Fibroblast of pulmonary artery (primary cell): Measurements from ENCODE around the gene ADH7.

Experiments used
- DNase-seq: peaks from one replicate; pipeline ENCODE4 v3.0.0-alpha.2; 2010; ENCODE audit warnings: low read depth
- H3K4me3 ChIP-seq: replicated peaks from 2 replicates; pipeline ENCODE4 v1.5.1; 2011; ENCODE audit warnings: low read depth, mild to moderate bottlenecking, control low read depth, low read length, moderate library complexity
- CTCF ChIP-seq: IDR thresholded peaks from 2 replicates; pipeline ENCODE4 v1.5.1; 2011; ENCODE audit warnings: mild to moderate bottlenecking, control low read depth, low read length, inconsistent platforms; ENCODE audit errors: missing control alignments

Gene ADH7

GRCh38 chr4:99411041-99411440 lies 24.1 kb downstream of the ADH7 start:
- no peak for TF ChIP-seq CTCF
- no peak for DNase-seq
- no peak overlapping the region for H3K4me3 ChIP-seq

GRCh38 chr4:99410075-99410474 lies 25.1 kb downstream of the ADH7 start:
- DNase-seq, result no peak
- no peak overlapping the region for H3K4me3 ChIP-seq
- TF ChIP-seq CTCF, result no peak

GRCh38 chr4:99408346-99408745 lies 26.8 kb downstream of the ADH7 start:
- TF ChIP-seq CTCF, result no peak
- H3K4me3 ChIP-seq, result no peak overlapping the region
- peak; percentile 33 for DNase-seq

GRCh38 chr4:99405433-99406115 lies 29.6 kb downstream of the ADH7 start:
- peak; percentile 90 for DNase-seq
- no peak overlapping the region for H3K4me3 ChIP-seq
- peak; percentile 96 for TF ChIP-seq CTCF

GRCh38 chr4:99404595-99405287 lies 30.4 kb downstream of the ADH7 start:
- no peak for TF ChIP-seq CTCF
- H3K4me3 ChIP-seq, result no peak overlapping the region
- peak; percentile 87 for DNase-seq

- DNase-seq, result peak; percentile 54
- no peak overlapping the region for H3K4me3 ChIP-seq
- no peak for TF ChIP-seq CTCF
These were observed 31.6 kb downstream of the ADH7 start for GRCh38 chr4:99403380-99404184.
